Hematopoietic multipotent progenitor cell treated with erythropoietin and hydrocortisone succinate and interleukin-3 and kit ligand, for 6 days (in vitro differentiated cells): ENCODE measurements around the gene NAV2.

Source experiments
- DNase-seq: peaks from one replicate; pipeline ENCODE4 v3.0.0-alpha.2; 2015

NAV2 gene

DNA sequence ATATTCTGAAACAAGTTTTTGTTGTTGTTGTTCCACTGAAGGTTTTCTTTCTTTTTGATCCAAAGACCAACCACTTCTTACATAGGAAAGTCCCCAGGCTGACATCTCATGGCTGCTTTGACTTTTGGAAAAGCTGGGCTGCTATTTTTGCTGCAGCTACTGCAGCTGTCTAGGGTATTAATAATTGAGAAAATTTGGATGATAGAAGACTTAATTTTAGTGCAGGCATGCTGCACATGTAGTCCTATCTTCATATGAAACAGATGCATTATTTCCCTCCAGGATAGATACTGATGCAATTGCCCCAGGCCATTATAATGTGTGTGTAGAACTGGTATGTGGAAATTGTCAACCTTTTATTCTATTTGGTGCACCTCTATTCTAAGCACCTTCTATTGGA lies 131.4 kb downstream of the NAV2 start:
- no peak for DNase-seq

DNA sequence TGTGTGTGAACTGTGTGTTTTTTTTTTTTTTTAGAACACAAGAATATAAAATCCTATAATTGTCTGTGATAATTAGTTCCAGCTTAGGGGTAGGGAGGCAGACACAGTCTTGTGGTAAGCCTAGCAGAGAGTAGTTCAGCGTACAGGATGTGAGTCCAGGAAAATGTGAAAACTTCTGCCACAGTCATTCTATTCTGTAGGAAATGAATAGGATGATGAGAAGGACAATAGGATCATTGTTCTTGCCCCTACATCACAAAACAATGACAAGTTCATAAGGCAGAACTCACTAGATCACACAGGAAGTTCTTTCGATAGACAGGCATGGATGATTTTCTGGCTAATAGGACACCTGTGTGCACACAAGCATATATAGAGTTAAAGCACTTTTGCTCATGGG lies 132.2 kb downstream of the NAV2 start:
- no peak for DNase-seq

DNA sequence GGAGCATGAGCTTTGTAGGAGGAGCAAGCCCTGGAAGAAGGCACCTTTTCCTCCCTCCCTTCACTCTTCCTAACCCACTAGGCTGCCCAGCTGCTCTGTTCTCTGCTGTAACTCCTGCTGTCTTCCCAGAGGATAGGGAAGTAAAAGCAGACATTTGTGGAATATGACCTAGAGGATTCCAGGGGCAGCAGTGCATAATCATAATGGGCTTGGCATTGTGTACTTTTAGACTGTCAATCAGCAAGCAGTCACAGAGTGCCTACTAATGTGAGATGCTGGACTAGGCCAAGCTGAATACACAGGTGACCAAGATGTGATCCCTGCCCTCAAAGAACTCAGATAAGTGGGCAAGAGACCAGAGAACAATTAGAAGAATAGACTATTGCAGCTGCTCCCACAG lies 133.0 kb downstream of the NAV2 start:
- DNase-seq = no peak

DNA sequence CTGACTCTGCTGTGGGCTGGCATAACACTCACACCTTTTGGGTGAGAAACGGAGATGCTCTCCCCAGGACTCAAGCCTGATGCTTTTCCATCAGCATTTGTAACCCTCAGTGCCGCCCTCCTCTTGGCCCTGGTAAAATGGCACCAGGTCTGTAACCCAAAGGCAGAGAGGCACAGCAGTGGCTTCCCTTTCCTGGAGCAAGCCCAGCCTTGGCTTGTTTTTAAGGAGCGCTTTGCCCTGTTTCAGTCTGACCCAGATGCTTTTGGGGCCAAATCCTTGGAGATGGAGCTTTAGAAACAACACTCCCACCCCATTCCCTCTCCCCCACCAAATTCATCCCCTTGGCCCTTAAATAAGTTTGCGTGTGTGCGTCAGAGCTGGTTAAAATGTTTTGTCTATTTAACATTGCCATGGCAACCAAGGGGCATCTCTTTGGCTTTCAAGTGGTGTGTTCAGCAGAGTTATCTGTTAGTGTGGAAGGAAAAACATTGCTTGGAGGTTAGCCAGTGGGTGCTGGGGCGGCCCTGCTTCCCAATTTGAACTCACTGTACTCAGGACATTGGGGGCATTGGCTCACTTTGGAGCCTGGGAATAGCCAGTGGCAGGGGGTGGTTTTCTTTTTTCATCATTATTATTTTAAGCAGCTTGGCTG lies 134.1 kb downstream of the NAV2 start:
- no peak for DNase-seq

DNA sequence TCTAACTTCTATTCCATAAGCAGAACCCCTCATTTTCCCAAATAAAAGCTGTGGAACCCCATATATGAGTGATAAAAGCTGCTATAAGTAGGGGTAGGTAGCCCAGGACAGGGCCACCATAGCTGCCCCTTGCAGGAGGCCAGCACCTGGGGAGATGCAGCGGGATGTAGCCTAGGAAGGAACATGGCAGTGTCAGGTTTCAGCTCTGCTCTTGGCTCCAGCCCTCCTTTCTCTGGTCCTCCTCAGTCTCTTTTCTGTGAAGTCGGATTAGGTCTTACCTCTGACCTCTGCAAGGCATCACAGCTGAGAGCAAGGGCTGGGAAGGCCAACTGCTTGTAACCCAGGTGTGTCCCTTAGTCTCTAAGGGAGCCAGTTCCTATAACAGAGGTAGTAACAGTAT lies 135.6 kb downstream of the NAV2 start:
- DNase-seq = no peak

DNA sequence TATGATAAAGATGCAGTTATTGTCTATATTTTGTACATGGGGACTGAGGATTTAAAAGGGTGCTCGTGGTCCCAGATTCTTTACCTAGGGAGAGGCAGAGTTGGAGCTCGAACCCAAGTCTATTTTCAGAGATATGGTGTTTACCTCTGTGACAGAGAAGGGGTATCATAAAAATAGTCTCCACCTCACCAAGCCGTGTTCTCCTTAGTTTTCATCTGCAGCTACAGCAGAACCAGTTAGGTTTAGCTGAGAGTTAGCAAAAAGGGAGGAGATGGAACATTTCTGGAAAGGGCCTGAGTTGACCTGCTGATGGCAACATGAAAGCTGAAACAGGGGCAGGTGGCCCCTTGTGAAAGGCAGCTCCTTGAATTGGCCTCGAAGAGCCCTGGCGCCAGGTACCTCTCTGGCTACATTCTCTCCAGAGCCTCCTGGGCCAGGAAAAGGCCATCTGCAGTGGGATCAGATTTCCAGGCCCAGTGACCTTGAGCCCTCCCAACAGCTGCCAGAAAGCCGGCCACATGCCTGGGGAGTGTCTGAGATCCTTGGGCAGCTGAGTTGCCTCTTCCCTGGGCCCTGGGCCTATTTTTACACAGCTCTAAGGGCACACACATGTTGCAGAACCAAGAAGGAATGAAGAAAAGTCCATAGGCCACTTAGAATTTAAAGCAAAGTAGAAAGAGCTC lies 136.6 kb downstream of the NAV2 start:
- DNase-seq = no peak

DNA sequence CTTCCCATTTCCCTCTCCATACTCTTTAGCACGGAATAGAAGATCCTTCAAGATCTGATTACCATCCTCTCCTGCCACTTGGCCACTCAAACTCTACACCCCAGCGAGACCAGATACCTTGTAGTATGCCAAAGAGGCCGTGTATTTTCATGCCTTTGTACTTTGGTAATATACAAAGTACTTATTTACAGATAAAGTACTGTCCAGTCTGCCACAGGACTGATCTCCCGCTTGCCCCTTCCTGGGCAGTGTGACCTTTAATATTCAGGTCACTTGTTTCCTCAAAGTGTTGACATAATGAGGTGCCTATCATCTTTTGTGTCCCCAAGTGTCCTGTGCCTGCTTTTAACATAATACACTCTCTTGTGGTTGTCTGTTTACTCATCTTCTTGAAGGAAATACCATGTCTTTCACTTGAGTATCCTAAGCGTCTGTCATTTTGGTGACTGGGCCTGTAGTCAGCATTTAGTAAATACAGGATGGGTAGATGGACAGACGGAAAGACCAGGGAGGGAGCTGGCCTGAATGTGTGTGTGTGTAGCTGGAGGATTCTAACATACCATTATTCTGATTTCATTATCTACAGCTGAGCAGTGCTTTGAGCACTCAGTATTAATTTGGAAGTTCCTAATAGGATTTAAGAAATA lies 137.4 kb downstream of the NAV2 start:
- DNase-seq = no peak

DNA sequence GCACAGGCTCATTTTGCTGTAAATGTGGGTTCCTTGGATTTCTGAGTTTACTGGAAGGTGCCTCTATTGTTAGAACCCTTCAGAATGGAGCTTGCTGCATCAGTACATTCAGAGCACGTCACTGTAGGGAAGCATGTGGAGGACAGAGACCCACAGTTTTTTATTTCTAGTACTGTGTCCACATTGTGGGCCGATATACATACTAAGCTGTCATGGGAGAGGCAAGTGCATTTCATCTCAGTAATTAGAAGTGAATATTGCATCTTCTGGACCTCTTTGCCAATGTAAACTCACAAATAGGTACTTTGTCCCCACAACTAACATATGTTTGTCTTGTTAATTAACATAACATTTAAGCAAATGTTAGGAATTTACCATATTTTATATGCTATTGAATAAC lies 139.7 kb downstream of the NAV2 start:
- no peak for DNase-seq

DNA sequence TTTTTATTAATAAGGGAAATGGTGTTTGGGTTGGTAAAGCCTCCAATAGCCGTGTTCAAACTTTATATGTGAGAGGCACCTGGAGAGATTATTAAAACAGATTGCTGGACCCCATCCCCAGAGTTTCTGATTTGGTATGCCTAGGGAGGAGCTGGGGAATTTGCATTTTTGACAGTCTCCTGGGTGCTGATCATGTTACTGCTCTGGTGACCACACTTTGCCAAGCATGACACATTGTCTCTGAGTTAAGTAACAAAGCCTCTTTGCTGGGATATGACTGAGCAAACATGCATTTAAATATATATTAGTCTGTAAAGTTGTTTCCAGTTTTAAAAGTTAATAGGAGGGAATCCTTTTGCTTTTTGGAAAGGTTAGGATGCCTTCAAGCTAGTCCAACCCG lies 140.4 kb downstream of the NAV2 start:
- DNase-seq = no peak

DNA sequence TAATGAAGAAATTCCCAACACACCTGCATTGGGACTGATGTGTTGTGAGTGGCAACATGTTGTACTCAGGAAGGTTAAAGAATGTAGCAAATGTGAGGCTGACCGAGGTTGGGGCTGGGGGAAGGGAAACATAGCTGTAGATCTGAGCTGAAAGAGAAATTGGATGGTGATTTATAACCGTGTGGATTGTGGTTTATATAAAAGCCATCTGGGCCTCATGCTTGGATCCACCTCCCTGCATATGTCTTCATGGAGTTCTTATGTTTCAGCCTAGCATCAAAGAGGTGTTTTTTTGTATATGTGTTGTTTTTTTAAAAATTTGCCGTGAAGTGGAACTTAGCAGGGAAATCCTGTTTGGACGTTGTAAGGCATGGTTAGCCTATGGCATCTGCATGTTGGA lies 141.3 kb downstream of the NAV2 start:
- DNase-seq = no peak

DNA sequence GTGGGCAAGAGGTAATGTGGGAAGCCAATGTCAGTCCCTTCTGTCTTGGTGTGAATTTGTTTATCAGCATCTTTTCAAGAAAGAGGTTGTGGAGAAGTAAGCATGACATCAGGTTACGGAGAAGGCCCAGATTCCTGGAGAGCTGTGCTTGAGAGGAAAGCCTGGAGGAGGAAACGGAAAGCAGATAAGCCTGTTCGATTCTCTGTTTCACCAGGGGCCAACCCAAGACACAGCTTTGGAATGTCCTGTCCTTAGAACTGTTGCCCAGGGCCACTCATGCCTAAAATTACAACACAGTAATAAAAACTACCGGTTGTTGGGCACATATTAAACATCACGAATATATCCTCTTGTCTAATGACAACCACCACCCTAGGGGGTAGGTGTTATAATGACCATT lies 148.5 kb downstream of the NAV2 start:
- no peak for DNase-seq

DNA sequence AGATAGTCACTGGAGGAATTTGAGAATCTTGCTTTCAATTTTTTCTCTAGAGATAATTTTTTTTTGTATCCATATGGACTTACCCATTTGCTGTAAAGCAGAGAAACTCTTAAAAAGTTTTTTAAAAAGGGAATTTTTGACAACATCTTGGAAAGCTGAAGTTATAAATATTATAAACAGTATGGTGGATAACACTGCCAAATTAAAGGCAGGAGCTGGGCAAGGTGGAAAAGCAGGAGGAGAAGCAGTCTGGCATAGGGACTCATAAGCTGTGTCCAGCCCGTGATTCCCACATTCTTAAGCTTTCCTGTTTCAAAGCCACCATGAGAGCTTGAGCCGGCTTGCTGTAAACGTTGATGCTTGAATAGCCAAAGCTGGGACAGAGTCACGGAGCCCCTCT lies 149.5 kb downstream of the NAV2 start:
- no peak for DNase-seq

DNA sequence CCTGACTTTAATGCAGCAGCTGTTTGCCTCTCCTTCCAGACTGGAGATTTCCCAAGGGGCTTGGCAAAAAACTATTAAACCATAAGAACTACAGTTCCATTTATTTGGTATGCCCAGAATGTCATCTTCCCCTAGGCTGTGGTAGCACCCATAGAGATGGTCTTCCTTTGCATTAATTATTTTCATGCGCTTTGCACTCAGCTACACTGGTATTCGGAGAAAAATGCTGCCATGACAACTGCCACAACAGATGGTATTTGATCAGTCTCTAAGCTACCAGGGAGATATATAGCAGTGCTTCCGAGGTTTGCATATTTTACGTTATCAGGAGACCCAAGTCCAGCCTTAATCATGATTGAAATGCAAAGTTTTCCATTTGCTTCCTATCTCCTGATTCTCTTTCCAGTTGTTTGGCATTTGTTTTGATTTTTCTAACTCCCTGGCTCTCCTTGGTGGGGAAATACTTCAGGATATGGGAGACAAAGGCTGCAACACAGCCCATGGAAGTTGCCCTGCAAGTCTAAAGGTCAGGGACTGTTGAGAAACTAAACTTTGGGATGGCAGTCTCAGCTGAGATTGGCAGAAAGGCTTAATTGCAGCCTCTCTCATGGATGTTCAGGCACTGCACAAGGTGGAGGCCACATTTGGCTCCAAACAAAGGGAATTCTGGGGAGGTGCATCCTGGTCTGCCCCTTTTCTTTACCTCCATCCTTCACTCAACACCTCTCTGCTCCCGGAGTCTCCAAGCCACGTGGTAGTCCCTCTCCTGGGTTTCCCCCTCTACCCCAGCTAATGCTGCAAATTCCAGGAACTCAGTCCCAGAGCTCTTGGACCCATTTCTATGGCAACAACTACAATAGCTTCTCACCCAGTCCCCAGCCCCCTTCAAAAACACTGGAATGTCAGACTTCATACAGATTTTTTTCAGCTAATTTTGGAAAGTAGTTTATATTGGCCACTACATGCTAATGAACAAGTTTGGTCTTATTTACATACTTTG lies 151.8 kb downstream of the NAV2 start:
- no peak for DNase-seq

DNA sequence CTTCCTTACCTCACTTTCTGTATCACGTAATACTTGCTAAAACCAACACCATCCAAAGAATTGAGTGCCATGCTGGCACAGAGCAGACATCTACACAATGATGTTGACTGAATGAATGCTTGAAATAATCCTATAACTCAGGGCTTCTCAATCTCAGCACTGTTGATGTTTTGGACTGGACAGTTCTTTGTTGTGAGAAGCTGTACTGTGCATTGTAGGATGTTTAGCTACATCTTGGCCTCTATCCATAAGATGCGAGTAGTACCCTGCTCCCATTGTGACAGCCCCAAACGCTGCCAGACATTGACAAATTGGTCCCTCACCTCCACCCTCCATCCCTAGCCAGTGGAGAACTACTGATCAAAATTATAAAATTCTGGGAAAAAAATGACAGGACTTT lies 153.4 kb downstream of the NAV2 start:
- DNase-seq = no peak

DNA sequence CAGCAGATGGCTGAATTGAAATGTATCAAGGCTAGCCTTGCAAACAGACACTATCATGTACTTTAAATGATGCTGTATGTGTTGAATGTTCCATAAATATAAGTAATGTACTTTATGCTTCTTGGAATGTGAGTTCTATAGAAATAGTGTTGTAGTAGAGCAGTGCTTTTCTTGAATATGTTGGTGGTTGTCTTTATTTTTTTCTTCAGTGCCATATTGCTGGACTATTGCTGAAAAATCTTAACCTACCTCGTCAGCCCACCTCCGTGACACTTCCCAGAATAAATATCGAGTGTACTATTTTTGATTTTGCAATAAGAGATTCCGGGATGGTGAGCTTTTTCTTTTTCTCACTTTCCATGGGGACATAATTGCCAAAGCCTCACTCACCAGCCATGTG lies 153.9 kb downstream of the NAV2 start:
- DNase-seq = no peak

DNA sequence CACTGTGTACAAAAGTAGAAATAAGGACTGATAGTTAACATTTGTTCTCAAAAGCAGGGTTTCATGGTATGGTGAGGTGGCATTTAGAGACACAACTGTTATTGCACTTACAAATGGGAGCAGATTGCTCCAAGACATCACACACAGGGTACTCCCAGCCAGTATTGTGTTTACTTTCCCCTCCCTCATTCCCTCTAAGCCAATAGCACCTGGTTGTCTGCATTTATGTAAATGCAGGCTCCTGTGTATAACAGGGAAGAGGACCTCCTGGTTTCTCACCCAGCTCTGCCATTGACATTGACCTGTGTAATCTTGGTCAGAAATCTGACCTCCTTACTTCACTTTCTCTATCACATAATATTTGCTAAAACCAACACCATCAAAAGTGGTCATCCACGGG lies 154.4 kb downstream of the NAV2 start:
- DNase-seq = no peak

DNA sequence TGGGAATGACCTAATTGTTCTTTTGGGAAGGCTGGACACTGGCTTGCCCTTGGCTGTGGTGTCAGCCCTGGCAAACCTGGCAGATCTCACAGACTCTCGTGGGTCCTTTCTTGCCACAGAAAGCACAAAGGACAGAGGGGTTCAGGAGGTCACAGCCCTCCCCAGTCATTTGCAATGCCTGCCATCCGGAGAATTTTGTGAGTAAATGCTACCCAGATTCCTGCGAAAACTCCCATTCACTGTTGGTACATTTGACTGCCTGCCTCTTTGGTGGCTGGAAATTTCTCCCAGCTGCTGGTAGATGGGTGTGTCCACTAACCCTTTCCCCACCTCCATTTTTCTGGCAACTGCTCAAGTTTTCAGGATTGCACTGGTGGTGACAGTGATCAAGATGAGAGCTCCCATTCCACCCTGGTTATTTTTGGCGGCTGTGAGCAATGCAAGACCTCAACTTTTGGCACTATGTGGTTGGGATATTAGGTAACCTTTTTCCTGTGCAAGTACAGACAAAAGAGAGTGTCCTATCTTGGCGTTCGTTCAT lies 155.7 kb downstream of the NAV2 start:
- no peak for DNase-seq

DNA sequence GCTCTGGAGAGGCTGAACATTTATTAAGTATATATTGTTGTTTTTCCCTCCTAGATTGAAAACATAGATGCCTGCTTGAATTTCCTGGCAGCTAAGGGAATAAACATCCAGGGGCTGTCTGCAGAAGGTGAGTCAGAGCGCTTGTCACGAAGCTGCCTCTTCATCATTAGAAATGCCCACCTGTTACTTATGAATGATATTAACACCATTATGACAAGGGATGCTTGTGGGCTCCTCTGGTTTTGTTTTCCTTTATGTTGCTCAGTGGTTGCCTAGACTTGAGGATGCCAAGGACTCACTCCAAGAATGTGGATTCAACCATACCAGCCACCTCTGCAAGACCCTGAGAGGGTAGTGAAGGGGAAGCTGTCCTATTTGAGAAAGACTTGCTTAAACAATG lies 156.2 kb downstream of the NAV2 start:
- DNase-seq = no peak

DNA sequence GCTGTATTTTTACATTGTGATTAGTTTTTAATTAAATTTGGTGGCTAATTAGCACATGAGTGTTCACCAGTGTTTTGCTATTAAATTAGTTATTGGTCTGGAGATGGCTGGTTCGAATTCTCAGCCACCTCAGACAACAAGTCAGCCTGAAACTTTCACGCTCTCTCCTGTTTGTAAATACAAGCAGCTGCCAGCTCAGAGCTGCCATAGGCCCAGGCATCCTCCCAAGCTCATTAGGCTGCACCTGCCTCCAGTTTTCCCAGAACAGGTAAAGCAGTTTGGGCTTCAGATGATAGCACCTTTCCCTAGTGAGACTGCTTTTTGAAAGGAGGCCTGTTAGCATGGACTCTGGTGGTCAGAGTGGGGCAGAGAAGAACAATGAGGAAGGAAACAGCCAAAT lies 156.8 kb downstream of the NAV2 start:
- DNase-seq = no peak

DNA sequence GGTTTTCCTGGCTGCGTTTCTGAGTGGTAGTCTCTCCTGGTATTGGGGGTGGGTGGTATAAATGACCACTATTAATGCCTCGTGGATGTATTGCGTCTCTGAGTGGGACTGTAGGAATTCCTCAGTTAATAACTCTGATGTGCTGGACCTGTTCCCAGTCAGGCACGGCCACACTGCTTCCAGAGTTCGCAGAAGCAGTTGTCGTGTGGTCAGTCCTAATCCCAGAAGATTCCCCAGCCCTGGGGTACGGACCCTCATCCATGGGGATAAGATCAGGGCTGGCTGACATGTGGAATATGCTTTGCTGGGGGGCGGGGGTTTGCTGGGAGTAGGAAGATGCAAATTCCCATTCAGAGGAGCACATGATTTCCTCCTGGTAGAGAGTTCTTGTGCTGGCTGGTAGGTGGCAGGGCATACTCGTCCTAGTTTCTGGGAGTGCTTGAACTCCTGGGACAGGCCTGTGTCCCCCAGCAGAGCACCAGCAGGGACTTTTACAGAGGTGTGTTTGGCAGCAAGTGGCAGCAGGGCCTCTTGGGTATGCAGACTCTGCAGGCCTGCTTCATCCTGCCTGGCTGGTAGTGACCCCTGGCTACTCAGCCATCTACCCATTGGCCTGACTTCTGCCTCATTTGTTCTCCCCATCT lies 157.4 kb downstream of the NAV2 start:
- DNase-seq = no peak

DNA sequence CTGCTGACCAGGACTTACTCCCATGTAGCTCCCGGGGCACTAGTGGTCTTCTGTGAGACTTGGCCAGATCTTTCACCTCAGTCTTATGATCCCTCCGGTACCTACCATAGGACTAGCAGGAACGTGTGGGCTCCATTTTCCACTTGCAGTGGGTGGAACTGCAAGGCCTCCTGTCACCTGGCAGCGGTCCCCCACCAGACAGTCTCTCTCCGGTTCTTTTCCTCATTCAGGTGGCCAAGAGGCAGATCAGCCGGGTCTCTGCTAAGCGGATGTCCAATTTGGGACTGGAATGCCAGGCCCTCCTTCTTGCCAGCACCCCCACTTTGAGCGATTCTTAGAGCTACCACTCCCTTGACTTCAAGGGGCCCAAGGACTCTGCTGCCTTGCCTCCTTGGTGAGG lies 158.9 kb downstream of the NAV2 start:
- DNase-seq = no peak

DNA sequence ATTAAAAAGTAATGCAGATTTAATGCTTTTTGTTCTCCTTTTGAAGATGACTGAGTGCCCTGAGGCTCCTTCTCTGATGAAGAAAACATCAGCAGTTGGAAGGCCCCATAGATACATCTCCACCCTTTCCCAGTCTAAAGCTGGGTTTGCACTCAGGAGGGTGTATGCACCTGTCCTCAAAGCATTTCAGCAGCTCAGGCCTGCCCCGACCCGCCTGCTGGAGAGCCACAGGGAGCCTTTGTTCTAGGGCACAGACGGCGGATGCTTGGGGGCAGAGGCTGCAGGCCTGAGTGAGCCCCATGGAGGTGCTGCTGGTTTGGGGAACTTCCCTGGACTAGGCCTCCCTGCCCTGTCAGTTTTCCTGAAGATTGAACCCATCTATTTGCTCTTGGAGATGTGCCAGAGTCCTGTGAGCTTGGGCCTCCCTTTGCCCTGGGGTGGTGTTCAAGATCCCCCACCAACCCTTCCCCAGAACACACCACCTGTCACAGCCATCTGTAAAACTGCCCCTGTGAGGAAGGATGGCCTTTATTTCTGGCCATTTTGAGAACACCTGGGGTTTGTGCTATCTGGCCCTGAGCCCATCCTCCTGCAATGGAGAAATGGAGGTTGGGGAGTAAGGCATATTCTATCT lies 160.0 kb downstream of the NAV2 start:
- no peak for DNase-seq
